Transverse colon (tissue), 3 donors: Measurements from ENCODE around the gene DENND1B.

Experiments
- CTCF ChIP-seq, 5 experiments: fragments of 200-600 bp in 3 of 5; fragments of 450-650 bp in 2 of 5; sonication (generic) in 3 of 5; IDR thresholded peaks; 1 replicate in 2 of 5; 2 replicates in 3 of 5; pipeline ENCODE4 v1.5.1; 2016 to 2017; ENCODE audit warnings: antibody characterized with exemption in 5 of 5, inconsistent platforms in 3 of 5, mild to moderate bottlenecking in 2 of 5, moderate library complexity in 1 of 5
- EP300 ChIP-seq: sonication (generic); formaldehyde crosslinking; IDR thresholded peaks from one replicate; pipeline ENCODE4 v1.6.1; 2017; ENCODE audit warnings: antibody characterized with exemption, low read depth
- POLR2A ChIP-seq: fragments of 450-650 bp; IDR thresholded peaks from one replicate; pipeline ENCODE4 v1.6.1; 2016; ENCODE audit warnings: antibody characterized with exemption, mild to moderate bottlenecking, moderate library complexity

GRCh38 chr1:197660389-197660788 is 114.9 kb downstream of the DENND1B start:
- TF ChIP-seq CTCF (IDR thresholded peaks at IDR 0.05): no peak
- no peak for TF ChIP-seq EP300
- TF ChIP-seq POLR2A: no peak
